Measurements from ENCODE around the gene XXYLT1.

XXYLT1 gene

GRCh38 chr3:195266428-195266827 is 4.5 kb downstream of the XXYLT1 start:
- DNase-seq (ENCODE audit: low spot score) = no peak

GRCh38 chr3:195265363-195265976 is 5.5 kb downstream of the XXYLT1 start:
- DNase-seq (ENCODE audit: low spot score) = no peak

DNA sequence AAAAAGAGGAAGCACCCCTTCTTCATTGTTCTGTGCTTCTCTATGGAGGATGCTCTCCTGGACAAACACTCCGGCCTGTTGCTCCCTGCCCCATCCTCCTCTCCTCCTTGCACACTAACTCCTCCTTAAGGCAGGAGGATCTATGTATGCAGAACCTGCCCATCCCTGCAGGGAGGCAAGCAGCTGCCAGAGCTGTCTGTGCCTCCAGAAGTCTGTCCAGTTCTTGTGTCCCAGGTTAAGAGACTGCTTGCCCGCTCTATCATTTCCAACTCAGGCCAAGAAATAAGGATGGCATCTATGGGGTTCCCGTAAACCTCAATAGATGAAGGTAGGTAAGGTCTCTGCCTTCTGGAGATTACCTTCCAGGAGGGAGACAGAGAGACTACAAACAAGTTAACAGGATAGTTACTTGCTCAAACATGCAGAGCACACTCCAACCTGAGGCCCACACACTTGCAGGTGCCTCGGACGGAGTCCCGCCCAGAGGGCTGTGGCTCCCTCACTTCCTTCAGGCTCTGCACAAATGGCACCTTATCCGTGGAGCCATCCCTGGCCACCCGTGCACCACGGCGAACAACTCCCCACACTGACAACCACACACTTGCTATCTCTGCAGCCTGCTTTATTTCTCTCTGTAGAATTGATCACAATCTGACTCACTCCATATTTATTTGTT is 6.9 kb downstream of the XXYLT1 start:
- no peak for DNase-seq (ENCODE audit: low spot score)

DNA sequence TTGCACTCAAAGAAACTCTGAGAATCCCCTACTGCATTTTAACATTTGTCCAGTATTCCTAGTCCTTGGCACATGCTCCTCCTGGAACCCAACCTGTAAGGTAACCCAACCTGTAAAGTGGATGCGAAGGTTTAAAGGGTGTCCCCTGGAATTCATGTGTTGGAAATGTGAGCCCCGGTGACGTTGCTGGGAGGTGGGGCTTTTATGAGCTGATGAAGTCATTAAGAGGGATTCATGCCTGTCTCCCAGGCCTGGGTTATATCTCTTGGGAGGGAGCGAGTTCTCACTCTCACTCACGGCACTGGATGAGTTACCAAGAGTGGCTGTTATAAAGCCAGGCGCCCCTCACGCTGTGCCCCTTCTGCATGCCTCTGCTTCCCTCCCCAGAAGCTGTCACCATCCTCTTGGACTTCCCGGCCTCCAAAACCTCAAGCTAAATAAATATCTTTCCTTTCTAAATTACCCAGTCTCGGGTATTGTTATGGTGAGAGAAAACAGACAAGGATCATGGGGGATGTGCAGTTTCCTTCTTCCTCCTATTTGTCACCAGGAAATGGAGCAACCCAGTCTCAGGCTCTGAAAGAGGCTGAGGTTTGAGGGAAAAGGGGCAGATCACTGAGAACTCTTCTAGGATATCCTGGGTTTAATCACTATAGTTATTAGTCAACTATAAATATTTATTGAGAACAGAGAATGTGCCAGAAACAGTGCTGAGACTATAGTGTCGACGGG is 7.6 kb downstream of the XXYLT1 start:
- no peak for DNase-seq (ENCODE audit: low spot score)

GRCh38 chr3:195261925-195262324 is 9.0 kb downstream of the XXYLT1 start:
- no peak for DNase-seq (ENCODE audit: low spot score)

GRCh38 chr3:195260280-195260905 is 10.6 kb downstream of the XXYLT1 start:
- DNase-seq (ENCODE audit: low spot score) = peak; percentile 24

- peak; percentile 82 for DNase-seq (ENCODE audit: low spot score)
Observed at GRCh38 chr3:195259475-195260279, 11.3 kb downstream of the XXYLT1 start.

DNA sequence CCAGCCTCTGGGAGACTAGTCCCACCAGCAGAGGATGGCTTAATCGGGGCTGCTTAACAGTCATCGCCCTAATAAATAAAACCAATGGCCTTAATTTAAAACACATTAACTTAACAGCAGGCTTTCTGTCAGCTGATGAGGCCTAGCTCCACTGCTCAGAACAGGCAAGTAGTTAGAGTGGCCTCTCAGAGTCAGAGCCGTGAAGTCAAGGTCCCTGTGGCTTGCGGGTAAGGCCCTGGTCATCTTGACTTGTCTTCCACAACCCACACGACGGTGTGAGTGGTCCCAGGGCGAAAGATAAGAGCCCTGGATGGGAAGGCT is 11.8 kb downstream of the XXYLT1 start:
- no peak for DNase-seq (ENCODE audit: low spot score)

DNA sequence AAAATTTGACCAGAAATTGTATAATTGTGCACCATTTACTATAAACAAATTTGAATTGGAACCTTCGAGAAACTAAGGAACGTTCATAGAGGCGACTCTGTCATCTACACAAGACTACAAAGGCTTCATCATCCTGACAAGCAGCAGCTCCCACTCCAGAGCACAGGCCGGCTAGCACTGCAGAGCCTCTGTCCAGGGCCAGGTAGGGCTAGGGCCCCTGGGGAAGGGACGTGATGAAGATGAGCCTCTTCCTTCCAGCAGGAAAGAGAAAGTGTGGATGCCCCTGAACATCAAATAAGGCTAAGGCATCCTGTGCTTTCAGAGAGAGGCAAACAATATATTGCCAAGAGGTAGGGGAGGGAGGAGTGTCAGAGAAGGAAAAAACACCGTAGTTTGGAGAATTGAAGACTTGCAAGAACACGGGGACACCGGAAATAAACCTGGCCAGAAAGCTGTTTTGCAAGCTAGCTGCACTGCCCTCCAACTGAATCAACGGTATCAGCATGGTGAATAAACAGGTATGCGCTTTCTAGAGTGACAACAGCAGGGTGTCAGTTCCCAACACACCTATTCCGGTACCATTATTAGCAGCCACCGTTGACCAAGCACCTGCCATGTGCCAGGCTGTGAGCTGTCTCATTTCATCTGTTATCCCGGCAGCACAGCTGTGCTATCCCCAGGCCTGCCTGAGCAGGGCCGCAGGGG is 12.4 kb downstream of the XXYLT1 start:
- no peak for DNase-seq (ENCODE audit: low spot score)

DNA sequence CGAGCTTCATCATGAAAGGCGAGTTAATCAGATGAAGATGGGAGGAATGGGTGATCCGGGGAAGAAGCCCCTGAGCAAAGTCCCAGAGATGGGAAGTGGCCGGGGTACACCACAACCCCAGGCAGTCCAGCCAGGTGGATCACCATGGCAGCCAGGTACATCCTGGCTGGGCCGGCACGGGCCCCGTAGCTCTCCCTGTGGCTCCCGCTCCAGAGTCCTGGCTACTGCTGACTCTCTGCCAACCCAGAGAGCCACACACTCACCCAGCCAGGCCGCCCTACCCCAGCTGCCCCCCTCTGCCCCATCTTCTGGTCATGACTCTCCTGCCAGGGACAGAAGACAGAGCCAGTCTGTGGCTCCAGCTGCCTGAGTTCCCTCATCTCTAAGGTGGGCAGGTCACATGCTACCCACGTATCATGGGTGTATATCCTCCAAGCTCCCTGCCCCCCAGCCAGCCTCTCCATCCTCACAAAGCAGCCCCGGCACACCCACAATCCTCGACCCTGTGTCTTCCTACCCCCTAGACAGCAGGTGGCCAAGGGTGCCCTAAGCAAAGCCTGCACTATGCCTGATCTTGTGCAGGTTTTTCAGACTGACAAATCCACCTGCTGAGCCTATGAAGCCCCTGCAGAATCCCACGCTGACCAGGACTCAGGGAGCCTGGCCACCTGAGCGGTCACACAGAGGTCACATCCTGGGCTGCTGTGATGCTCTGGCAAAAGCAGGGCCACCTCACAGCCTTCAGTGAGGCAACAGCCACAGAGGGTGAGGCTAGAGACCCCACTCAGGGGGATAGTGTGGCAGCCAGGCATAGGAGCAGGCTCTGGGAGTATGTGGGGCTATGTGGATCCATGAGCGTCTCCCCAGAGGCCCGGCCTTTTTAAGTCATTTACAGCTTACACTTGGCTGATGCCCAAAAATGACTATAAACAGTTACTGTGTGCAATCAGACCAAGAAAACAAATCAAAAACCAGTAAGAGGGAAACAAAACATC is 13.2 kb downstream of the XXYLT1 start:
- no peak for DNase-seq (ENCODE audit: low spot score)

- no peak for DNase-seq (ENCODE audit: low spot score)
Observed at GRCh38 chr3:195256639-195257453, 14.1 kb downstream of the XXYLT1 start.

DNA sequence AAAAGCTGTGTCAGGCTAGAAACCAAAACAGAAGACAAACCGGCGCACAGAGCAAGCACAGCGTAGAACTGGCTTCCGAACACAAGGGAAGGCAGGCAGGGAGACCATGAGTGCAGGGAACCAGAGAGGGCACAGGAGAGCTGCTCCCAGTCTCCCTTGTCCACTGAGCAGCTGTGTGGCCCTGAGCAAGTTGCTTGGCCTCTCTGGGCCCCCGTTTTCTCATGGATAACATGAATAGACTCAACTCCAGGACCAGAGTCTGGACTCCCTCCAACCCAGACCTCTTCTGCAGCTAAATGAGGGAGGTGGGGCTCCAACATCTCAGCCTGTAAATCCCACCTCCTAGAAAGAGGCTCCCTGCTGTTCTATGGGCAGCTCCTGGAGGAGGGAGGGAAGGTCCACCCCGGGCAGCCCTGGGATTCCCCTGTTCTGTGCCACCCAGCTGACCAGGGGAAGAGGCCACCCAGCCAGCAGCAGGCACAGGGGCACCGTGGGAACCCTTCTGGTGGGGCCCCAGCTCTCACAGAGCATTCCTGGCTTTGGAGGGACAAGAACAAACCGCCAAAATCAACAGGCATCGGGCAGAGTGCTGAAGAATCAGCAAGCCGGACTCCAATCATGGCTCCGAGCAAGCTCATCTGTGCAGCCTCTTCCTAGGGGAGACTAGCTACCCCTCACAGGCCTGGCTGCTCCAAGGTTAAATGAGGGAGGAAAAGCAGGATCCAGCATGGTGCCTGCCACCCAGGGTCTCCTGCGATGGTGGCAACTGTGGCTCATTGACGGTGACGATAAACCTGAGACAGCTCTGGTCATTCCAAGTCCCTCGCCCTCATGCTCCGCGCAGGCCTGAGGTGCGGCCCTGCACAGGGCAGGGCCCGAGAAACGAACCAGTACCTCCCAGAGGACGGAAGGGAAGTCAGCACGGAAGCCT is 15.1 kb downstream of the XXYLT1 start:
- no peak for DNase-seq (ENCODE audit: low spot score)

- no peak for DNase-seq (ENCODE audit: low spot score)
Observed at GRCh38 chr3:195255176-195255500, 15.8 kb downstream of the XXYLT1 start.

DNA sequence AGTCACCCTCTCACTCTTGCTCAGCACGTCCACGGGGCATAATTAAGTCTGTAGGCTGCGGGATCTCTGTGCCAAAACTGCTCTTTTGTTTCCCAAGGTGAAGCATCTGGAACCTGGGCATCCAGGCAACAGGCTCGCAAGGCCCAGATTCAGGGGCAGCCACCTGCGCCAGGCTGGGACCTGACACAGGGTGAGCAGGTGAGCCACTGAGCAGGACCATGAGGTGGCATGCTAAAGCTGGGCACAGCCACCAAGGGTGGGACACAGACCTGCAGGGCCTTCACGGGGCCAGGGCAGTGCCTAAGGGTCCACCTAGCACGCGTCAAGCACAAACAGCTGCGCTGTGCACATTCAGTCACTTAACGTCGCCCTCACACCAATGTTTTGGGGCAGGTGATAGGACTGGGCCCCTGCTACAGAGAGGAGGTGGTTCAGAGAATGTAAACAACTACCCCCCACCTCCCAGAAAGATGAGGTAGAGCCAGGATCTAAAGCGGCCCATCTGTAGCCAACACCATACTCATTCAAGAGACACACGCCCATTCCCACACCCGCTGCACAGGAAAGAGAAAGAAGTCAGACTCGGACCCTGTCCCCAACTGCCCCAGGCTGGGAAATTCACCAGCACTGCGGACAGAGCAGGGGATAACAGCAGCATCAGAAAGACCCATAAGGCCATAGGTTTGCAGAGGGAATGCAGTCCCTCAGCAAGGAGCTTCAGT is 16.3 kb downstream of the XXYLT1 start:
- no peak for DNase-seq (ENCODE audit: low spot score)

GRCh38 chr3:195253923-195254432 is 17.0 kb downstream of the XXYLT1 start:
- no peak for DNase-seq (ENCODE audit: low spot score)

- no peak for DNase-seq (ENCODE audit: low spot score)
Observed at GRCh38 chr3:195251336-195252065, 19.5 kb downstream of the XXYLT1 start.
